ENCODE measurements around the gene PWWP2B.

- no peak for TF ChIP-seq CTCF (IDR thresholded peaks at IDR 0.05)
- TF ChIP-seq POLR2AphosphoS5 (IDR thresholded peaks at IDR 0.05), result no peak
- no peak for TF ChIP-seq EP300 (IDR thresholded peaks at IDR 0.05; ENCODE audit: low read depth)
- no peak for TF ChIP-seq POLR2A (IDR thresholded peaks at IDR 0.05)
Observed at GRCh38 chr10:132394201-132394811, 2.7 kb upstream of the PWWP2B start.
